T-helper 17 cell (primary cell): Measurements from ENCODE around the gene C19orf12. TPM values are rescaled to one million over a fixed set of nuclear protein-coding genes. Genes with fewer than 3 reads are reported as not detected.

Source experiments
- ATAC-seq: fragments of 150-1000 bp; cut with Tn5 transposase; 2 replicates; pipeline ENCODE4 v1.10.0; 2021; ENCODE audit warnings: mild to moderate bottlenecking, moderate library complexity
- DNase-seq, 3 donors: peaks; one replicate each; pipeline versions ENCODE4 v3.0.0 to v3.0.0-alpha.2; 2020 to 2021
- H3K9me3 ChIP-seq: one replicate; pipeline ENCODE4 v1.7.0; 2013; ENCODE audit warnings: low read length, mild to moderate bottlenecking; ENCODE audit not compliant: control insufficient read depth, poor library complexity, severe bottlenecking
- H3K27ac Mint-ChIP-seq: one replicate; pipeline ENCODE4 v1.8.0; 2022; ENCODE audit warnings: mild to moderate bottlenecking, moderate library complexity, mixed read lengths
- H3K27me3 Mint-ChIP-seq: one replicate; pipeline ENCODE4 v1.8.0; 2022; ENCODE audit warnings: mixed read lengths
- H3K36me3 Mint-ChIP-seq: one replicate; pipeline ENCODE4 v1.8.0; 2022; ENCODE audit warnings: low read depth, mixed read lengths
- H3K4me1 Mint-ChIP-seq: one replicate; pipeline ENCODE4 v1.8.0; 2022; ENCODE audit warnings: mild to moderate bottlenecking, mixed read lengths
- H3K4me3 Mint-ChIP-seq: one replicate; pipeline ENCODE4 v1.8.0; 2022; ENCODE audit warnings: mild to moderate bottlenecking, moderate library complexity, mixed read lengths
- total RNA-seq, 4 donors: library from RNA in 2 of 4; stranded (reverse) in 2 of 4; gene quantifications; one replicate each; pipeline ENCODE4 v1.2.3 and lab custom pipeline; 2022 to 2026

Gene C19orf12
- total RNA-seq, 2 donors from 2014 or later: 16.6 to 18.6 TPM

- Mint-ChIP-seq H3K4me1 (peaks cover 11% of the 10 kb centered on the region), H3K36me3 (no peaks in the 10 kb centered on the region), H3K27ac (no peak overlapping the region), H3K4me3 (no peak overlapping the region), H3K27me3 (no peaks in the 10 kb centered on the region)
- DNase-seq: no peak
- no peaks in the 10 kb centered on the region for H3K9me3 ChIP-seq
- ATAC-seq: no peak
These were observed 15.2 kb downstream of the C19orf12 start for GRCh38 chr19:29699861-29700260.

- no peak for DNase-seq
- H3K9me3 ChIP-seq: no peaks in the 10 kb centered on the region
- ATAC-seq: no peak
- H3K4me1 Mint-ChIP-seq: peaks cover 18% of the 10 kb centered on the region
- H3K36me3 Mint-ChIP-seq: no peaks in the 10 kb centered on the region
- no peaks in the 10 kb centered on the region for H3K27me3 Mint-ChIP-seq
- H3K4me3 Mint-ChIP-seq: no peak overlapping the region
- H3K27ac Mint-ChIP-seq: peak overlapping the region; percentile 80
These were observed 17.4 kb downstream of the C19orf12 start for GRCh38 chr19:29697523-29698261.

GRCh38 chr19:29696565-29696846, 18.6 kb downstream of the C19orf12 start:
- Mint-ChIP-seq H3K4me3 (no peak overlapping the region), H3K4me1 (peaks cover 18% of the 10 kb centered on the region), H3K36me3 (no peaks in the 10 kb centered on the region), H3K27ac (peak overlapping the region; percentile 80), H3K27me3 (no peaks in the 10 kb centered on the region)
- no peak for ATAC-seq
- DNase-seq: no peak
- H3K9me3 ChIP-seq: no peaks in the 10 kb centered on the region

GRCh38 chr19:29695765-29696564, 19.1 kb downstream of the C19orf12 start:
- Mint-ChIP-seq H3K4me3 (no peak overlapping the region), H3K27ac (peak overlapping the region; percentile 89)

GRCh38 chr19:29694669-29695627, 20.1 kb downstream of the C19orf12 start:
- DNase-seq: peak; percentile 69 to 81 (median 75)
- Mint-ChIP-seq H3K4me1 (peaks cover 22% of the 10 kb centered on the region), H3K4me3 (peak overlapping the region; percentile 7), H3K27ac (peak overlapping the region; percentile 89), H3K36me3 (no peaks in the 10 kb centered on the region), H3K27me3 (no peaks in the 10 kb centered on the region)
- no peaks in the 10 kb centered on the region for H3K9me3 ChIP-seq
- ATAC-seq: peak; percentile 98

More at GRCh38 chr19:29695765-29696564, 19.1 kb downstream of the C19orf12 start:
- Mint-ChIP-seq H3K27me3 (no peaks in the 10 kb centered on the region), H3K36me3 (no peaks in the 10 kb centered on the region), H3K4me1 (peaks cover 20% of the 10 kb centered on the region)
- ATAC-seq (no peak), DNase-seq (no peak)
- no peaks in the 10 kb centered on the region for H3K9me3 ChIP-seq

- peak overlapping the region; percentile 7 for H3K4me3 Mint-ChIP-seq
- H3K36me3 Mint-ChIP-seq: peaks cover 4% of the 10 kb centered on the region
- DNase-seq (no peak), ATAC-seq (no peak)
- H3K27ac Mint-ChIP-seq: peak overlapping the region; percentile 45
- H3K27me3 Mint-ChIP-seq: no peaks in the 10 kb centered on the region
- no peaks in the 10 kb centered on the region for H3K9me3 ChIP-seq
- H3K4me1 Mint-ChIP-seq: peaks cover 27% of the 10 kb centered on the region
These were observed 20.9 kb downstream of the C19orf12 start for GRCh38 chr19:29694161-29694560.

GRCh38 chr19:29690842-29691241, 24.2 kb downstream of the C19orf12 start:
- Mint-ChIP-seq H3K4me1 (peaks cover 32% of the 10 kb centered on the region), H3K4me3 (no peak overlapping the region), H3K27me3 (no peaks in the 10 kb centered on the region), H3K36me3 (peaks cover 7% of the 10 kb centered on the region), H3K27ac (peak overlapping the region; percentile 83)
- H3K9me3 ChIP-seq: no peaks in the 10 kb centered on the region
- no peak for DNase-seq
- peak; percentile 68 for ATAC-seq

GRCh38 chr19:29687897-29688728, 26.9 kb downstream of the C19orf12 start:
- peaks cover 7% of the 10 kb centered on the region for H3K36me3 Mint-ChIP-seq
- H3K27ac Mint-ChIP-seq: peak overlapping the region; percentile 83
- DNase-seq (no peak), ATAC-seq (no peak)
- H3K4me3 Mint-ChIP-seq: peak overlapping the region; percentile 61
- peaks cover 29% of the 10 kb centered on the region for H3K4me1 Mint-ChIP-seq
- H3K9me3 ChIP-seq: no peaks in the 10 kb centered on the region
- no peaks in the 10 kb centered on the region for H3K27me3 Mint-ChIP-seq

GRCh38 chr19:29687244-29687896, 27.7 kb downstream of the C19orf12 start:
- Mint-ChIP-seq H3K27me3 (no peaks in the 10 kb centered on the region), H3K36me3 (peaks cover 7% of the 10 kb centered on the region), H3K27ac (no peak overlapping the region), H3K4me1 (peaks cover 29% of the 10 kb centered on the region), H3K4me3 (peak overlapping the region; percentile 55)
- H3K9me3 ChIP-seq: no peaks in the 10 kb centered on the region
- no peak for DNase-seq
- no peak for ATAC-seq

- peaks cover 31% of the 10 kb centered on the region for H3K4me1 Mint-ChIP-seq
- H3K9me3 ChIP-seq: no peaks in the 10 kb centered on the region
- H3K36me3 Mint-ChIP-seq: peaks cover 7% of the 10 kb centered on the region
- no peak overlapping the region for H3K4me3 Mint-ChIP-seq
- no peaks in the 10 kb centered on the region for H3K27me3 Mint-ChIP-seq
- H3K27ac Mint-ChIP-seq: no peak overlapping the region
- ATAC-seq: no peak
- no peak for DNase-seq
These were observed 28.7 kb downstream of the C19orf12 start for GRCh38 chr19:29686285-29686805.

- Mint-ChIP-seq H3K4me3 (no peak overlapping the region), H3K4me1 (peaks cover 36% of the 10 kb centered on the region)
These were observed 29.7 kb downstream of the C19orf12 start for GRCh38 chr19:29685326-29685725.

GRCh38 chr19:29683009-29683408, 32.1 kb downstream of the C19orf12 start:
- Mint-ChIP-seq H3K4me3 (peak overlapping the region; percentile 5), H3K4me1 (peaks cover 37% of the 10 kb centered on the region)

More at GRCh38 chr19:29685326-29685725, 29.7 kb downstream of the C19orf12 start:
- ATAC-seq (no peak), DNase-seq (no peak)
- H3K9me3 ChIP-seq: no peaks in the 10 kb centered on the region
- Mint-ChIP-seq H3K27ac (peak overlapping the region; percentile 87), H3K36me3 (peaks cover 7% of the 10 kb centered on the region), H3K27me3 (no peaks in the 10 kb centered on the region)

More at GRCh38 chr19:29683009-29683408, 32.1 kb downstream of the C19orf12 start:
- Mint-ChIP-seq H3K36me3 (peaks cover 3% of the 10 kb centered on the region), H3K27me3 (no peaks in the 10 kb centered on the region), H3K27ac (peak overlapping the region; percentile 87)
- H3K9me3 ChIP-seq: no peaks in the 10 kb centered on the region
- no peak for ATAC-seq
- DNase-seq: no peak
